Lower leg skin (tissue), 4 donors: ENCODE data around the gene CDC6. TPM values are rescaled to one million over a fixed set of nuclear protein-coding genes. Genes with fewer than 3 reads are reported as not detected.

ENCODE experiments used
- DNase-seq, 2 donors: peaks; one replicate each; pipeline ENCODE4 v3.0.0-alpha.2; 2019; ENCODE audit warnings: low spot score in 2 of 2
- H3K4me3 ChIP-seq: fragments of 200-600 bp; sonication (generic); 2 replicates; pipeline ENCODE4 v1.5.1; 2017; ENCODE audit warnings: mild to moderate bottlenecking, low read depth; ENCODE audit not compliant: poor library complexity, severe bottlenecking
- POLR2A ChIP-seq, 2 donors: fragments of 450-650 bp; IDR thresholded peaks; one replicate each; pipeline ENCODE4 v1.6.1; 2016 to 2017; ENCODE audit warnings: antibody characterized with exemption in 2 of 2, mild to moderate bottlenecking in 1 of 2, moderate library complexity in 1 of 2
- WGBS, 2 donors: methylation state at CpG; one replicate each; pipeline ENCODE4 v1.1.5; 2018; 5-methylcytosine and 5-hydroxymethylcytosine counted together
- intact Hi-C: fragments of 100-400 bp; cut with DNase I; formaldehyde crosslinking; loops from one replicate; pipeline ENCODE4 v1.15.0; 2023; ENCODE audit warnings: low total_unique reads
- total RNA-seq, 4 donors: library from RNA; depleted of rRNA; stranded (reverse); fragments of >200 nt; gene quantifications; one replicate each; pipeline ENCODE4 v1.1.0, GENCODE V29; 2016
- TF ChIP-seq, protein P1 (sequence below), 3 donors: fragments of 450-650 bp; IDR thresholded peaks; one replicate each; pipeline ENCODE4 v1.5.1; 2016; ENCODE audit warnings: antibody characterized with exemption in 3 of 3, mild to moderate bottlenecking in 3 of 3, moderate library complexity in 2 of 3

CDC6 gene
- total RNA-seq, 4 donors from 2014 or later, result 0.42 to 1.6 (median 1.0) TPM

DNA sequence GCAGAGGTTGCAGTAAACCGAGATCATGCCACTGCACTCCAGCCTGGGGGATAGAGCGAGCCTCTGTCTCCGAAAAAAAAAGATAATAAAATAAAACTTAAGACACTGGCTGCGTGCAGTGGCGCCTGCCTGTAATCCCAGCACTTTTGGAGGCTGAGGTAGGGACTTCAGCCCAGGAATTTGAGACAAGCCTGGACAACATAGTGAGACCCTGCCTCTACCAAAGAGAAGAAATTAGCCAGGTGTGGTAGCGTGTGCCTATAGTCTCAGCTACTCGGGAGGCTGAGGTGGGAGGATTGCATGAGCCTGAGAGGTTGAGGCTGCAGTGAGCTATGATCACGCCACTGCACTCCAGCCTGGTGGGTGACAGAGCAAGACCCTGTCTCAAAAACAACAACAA is 47.9 kb downstream of the CDC6 start:
- WGBS, 2 donors, result 72 to 80% methylated on average over 8 of the region's 8 CpGs
- intact Hi-C loops, result no loop called here
- TF ChIP-seq POLR2A (IDR thresholded peaks at IDR 0.05), result no peak
- TF ChIP-seq, protein P1, sequence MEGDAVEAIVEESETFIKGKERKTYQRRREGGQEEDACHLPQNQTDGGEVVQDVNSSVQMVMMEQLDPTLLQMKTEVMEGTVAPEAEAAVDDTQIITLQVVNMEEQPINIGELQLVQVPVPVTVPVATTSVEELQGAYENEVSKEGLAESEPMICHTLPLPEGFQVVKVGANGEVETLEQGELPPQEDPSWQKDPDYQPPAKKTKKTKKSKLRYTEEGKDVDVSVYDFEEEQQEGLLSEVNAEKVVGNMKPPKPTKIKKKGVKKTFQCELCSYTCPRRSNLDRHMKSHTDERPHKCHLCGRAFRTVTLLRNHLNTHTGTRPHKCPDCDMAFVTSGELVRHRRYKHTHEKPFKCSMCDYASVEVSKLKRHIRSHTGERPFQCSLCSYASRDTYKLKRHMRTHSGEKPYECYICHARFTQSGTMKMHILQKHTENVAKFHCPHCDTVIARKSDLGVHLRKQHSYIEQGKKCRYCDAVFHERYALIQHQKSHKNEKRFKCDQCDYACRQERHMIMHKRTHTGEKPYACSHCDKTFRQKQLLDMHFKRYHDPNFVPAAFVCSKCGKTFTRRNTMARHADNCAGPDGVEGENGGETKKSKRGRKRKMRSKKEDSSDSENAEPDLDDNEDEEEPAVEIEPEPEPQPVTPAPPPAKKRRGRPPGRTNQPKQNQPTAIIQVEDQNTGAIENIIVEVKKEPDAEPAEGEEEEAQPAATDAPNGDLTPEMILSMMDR (IDR thresholded peaks at IDR 0.05), result no peak
- no peak overlapping the region for H3K4me3 ChIP-seq
- DNase-seq, result no peak

DNA sequence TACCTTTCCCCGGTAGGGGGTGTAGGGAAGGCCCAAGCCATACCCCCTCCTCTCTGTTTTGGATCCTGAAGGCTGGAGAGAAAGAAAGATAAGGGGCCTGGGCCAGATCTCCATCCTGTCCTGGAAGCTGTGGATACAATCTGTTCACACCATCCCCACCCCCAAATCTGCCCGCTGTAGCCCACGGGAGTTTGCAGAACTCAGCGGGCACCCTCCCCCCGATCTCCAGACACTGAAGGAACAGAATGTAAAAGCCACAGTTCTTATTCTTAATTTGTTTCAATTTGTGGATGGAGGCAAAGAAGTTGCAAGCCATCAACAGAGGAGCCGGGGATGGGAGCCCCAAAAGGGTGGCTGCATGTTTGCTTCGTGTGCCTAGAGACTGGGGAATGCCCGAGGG is 49.7 kb downstream of the CDC6 start:
- 74 to 78% methylated on average over 8 of the region's 8 CpGs for WGBS, 2 donors
- DNase-seq, result no peak
- intact Hi-C loops, result no loop called here
- TF ChIP-seq POLR2A (IDR thresholded peaks at IDR 0.05), result no peak
- TF ChIP-seq, protein P1 (IDR thresholded peaks at IDR 0.05), result no peak
- H3K4me3 ChIP-seq, result no peak overlapping the region

DNA sequence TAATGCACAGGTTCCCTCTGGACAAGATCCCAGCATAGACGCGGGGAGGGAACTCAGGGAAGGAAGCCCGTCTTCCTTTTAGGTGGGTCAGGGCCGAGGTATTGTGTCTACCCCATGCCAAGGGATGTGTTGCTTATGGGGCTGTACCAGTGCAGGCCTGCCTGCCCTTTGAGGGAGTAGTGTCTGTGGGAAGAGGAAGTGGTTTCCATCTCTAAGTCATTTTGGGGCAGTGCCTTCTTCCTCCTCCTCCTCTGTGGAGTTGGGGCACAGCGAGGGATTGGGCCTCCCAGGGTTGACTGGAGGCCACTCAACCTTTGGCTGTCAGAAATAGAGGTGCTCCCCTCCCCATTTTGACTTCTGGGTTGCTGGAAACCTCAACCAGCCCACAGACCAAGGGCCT is 50.4 kb downstream of the CDC6 start:
- TF ChIP-seq, protein P1 (IDR thresholded peaks at IDR 0.05), result no peak
- TF ChIP-seq POLR2A (IDR thresholded peaks at IDR 0.05), result no peak
- H3K4me3 ChIP-seq, result no peak overlapping the region
- intact Hi-C loops, result no loop called here
- DNase-seq, result no peak
- 64 to 76% methylated on average over 5 of the region's 5 CpGs for WGBS, 2 donors

DNA sequence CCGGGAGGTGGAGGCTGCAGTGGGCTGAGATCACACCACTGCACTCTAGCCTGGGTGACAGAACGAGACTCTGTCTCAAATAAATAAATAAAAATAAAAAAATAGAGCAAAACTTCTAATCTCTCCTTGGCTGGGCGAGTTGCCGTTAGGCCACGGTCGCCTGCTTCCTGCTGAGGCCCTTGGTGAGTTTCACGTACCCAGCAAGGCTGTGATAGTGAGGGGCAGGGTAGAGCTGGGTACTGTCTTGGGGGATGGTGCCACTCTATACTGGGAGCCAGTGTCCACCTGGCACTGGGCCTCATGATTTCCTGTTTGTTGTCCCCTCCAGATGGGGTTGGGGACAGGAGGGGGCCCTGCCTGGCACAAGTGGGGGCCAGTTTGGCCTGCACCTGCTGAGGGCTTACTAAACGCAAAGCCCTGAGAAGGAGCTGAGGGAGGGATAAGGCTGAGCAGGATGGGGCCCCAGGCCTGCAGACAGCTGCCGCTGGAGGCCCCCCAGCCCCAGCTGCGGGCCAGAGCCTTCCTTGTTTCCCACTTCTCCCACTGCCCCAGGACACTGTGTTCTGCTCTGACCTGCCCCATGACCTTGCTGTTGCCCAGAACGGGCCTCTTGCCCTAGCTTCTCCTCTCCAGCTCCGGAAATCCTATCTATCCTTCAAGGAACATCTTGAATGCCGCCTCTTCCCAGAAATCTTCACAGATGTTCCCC is 51.4 kb downstream of the CDC6 start:
- TF ChIP-seq, protein P1 (IDR thresholded peaks at IDR 0.05), result no peak
- no peak for TF ChIP-seq POLR2A (IDR thresholded peaks at IDR 0.05)
- 69 to 71% methylated on average over 13 of the region's 13 CpGs for WGBS, 2 donors
- no peak overlapping the region for H3K4me3 ChIP-seq

DNA sequence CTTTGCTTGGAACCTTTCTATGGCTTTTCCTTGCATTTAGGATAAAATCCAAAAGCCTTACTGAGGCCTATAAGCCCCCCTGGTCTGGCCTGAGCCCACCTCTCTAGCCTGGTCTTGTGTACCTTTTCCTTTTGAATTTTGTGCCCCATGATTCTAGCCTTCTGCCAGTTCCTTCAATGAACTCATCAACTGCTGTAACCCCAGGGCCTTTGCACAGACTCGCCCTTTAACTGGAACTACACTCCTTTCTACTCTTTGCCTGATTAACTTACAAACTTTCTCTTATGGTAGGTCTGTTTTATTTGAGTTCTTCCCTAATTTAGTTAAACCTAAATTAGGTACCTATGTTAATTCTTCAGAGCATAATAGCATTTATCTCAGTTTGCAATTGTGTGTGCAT is 52.6 kb downstream of the CDC6 start:
- TF ChIP-seq, protein P1 (IDR thresholded peaks at IDR 0.05), result no peak
- TF ChIP-seq POLR2A (IDR thresholded peaks at IDR 0.05), result no peak
- intact Hi-C loops, result loop anchor here (10.0 kb wide), 1 partner anchor 226 kb away; no protein-coding TSS in a partner anchor
- no peak overlapping the region for H3K4me3 ChIP-seq
- 84 to 88% methylated on average over 1 of the region's 1 CpG for WGBS, 2 donors
- DNase-seq, result no peak

More for the DNA sequence above, 51.4 kb downstream of the CDC6 start:
- intact Hi-C loops, result no loop called here
- no peak for DNase-seq
